HTERT RPE-1 (cell line): ENCODE data around the gene STPG1.

Experiments
- in situ Hi-C: fragments of 300-500 bp; cut with MboI; formaldehyde crosslinking; loops from 4 replicates; pipeline ENCODE4 v1.14.3; 2020; ENCODE audit warnings: low sequenced_read_pairs

Gene STPG1

DNA sequence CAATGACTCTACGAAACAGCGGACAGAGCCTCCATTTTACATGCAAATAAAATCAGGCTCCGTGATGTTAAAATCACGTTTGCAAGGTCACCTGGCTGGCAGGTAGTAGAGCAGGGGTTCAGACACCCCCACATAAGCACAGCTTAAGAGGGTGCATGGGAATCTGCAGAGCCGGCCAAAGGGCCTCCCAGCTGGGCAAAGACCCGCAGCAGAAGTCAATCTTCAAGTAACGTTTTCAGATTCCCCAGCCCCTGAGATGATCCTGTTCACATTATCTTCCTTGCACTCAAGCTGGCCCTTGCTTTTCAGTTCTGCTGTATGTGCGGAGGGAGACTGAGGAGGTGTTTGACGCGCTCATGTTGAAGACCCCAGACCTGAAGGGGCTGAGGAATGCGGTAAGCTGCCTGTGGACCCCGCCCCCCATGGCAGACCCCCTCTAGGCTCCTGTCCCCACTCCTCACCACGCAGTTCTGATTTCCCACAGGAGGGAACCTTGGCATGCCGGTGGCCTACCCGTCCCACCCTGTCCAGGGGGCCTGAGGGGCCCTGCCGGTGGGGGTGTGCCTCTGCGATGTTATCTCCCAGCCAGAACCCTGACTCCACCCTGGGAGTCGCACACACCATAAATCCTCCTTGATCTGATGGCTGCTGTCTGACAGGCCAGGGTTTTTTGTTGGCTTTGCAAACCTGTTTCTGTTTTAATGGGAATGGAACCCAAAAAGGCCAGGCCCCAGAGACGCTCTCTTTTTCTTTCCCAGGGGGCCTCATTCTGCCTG, 66.2 kb downstream of the STPG1 start:
- in situ Hi-C loops, result no loop called here

DNA sequence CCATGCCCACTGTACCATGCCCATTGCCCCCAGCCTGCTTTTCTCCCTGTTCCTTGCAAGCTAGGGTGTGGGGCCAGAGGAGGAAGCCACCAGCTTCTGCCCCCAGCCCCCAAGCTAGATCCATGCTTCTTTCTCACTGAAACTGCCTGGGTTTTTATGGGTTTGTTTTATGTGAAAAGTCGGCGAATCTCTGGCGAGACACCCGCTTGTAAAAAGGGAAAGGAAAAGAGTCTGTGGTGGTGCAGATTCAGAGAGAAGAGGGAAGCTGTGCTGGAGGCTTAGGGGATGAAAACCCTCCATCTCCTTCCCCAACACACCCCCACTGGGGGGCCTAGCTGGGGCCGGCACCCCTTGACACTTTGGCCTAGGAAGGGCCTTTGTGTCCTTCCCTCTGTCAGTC, 68.2 kb downstream of the STPG1 start:
- in situ Hi-C loops, result no loop called here

DNA sequence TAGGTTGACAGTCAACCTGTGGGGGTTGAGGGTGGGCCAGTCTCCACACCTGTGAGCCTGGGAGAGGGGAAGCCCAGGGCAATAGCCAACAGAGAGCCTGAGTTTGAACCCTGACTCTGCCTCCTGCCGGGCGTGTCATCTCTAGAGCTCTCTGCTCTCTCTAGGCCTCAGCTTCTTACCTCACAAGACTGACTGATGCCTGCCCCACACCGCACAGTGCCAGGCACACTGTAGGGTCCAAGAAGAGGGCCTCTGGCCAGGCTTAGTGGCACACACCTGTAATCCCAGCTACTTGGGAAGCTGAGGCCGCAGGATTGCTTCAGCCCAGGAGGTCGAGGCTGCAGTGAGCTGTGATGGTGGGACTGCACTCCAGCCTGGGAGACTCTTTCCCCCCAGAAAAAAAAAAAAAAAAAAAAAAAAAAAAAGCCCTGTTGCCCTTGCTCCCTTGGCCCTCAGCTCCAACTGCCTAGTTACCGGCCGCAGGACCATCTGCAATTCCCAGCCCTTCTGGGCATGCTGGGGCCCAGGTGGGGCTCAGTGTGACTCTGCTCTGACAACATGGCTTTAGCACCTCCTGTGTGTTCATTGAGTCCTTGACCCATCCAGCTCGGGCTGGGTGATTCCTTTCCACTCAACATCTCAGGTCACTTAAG, 69.4 kb downstream of the STPG1 start:
- in situ Hi-C loops, result no loop called here

DNA sequence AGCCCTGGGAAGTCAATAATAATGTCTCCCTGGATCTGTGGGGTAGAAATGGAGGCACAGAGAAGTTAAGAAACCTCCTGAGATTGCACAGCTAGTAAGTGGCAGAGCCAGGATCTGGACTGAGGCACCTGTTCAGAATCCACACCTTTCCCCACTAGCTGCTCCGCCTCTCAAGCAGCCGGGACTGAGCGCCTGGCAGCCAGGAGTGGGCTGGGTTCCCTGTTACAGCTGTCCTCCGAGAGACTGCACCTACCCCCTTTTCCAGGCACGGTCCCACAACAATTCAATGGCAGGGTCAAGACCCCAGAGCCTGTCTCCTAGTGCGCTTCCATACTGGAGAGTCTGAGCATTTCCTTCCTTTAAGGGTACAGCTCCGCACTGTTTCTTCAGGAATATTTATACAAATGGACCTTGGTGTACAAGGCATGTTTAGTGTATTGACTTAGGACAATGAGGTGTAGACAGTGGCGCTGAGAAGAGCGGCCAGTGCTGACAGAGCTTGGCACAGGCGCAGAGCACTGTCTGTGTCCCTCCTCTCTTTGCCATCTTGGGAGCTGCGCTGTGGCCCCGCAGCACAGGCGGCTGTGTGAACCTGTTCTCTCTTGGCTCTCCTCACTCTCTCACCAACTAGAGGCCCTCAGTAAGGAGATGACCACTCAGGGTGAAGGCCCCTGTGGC, 70.0 kb downstream of the STPG1 start:
- in situ Hi-C loops, result no loop called here

DNA sequence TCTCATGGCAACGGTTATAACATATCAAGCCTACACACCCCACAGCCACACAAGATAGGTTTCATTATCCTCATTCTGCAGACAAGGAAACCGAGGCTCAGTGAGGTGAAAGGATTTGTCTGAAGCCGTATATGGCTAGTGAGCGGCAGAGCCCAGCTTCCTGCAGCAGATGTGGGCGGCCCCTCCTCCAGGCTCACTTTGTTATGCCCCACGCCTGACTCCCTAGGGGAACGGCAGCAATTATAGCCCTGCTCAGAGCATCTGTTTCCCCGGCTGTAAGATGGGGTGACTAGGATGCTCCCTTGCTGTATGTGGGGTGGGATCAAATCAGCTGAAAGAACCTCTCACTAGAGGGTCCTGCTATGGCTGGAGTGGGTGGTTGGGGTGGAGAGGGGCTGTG, 72.3 kb downstream of the STPG1 start:
- in situ Hi-C loops, result no loop called here

DNA sequence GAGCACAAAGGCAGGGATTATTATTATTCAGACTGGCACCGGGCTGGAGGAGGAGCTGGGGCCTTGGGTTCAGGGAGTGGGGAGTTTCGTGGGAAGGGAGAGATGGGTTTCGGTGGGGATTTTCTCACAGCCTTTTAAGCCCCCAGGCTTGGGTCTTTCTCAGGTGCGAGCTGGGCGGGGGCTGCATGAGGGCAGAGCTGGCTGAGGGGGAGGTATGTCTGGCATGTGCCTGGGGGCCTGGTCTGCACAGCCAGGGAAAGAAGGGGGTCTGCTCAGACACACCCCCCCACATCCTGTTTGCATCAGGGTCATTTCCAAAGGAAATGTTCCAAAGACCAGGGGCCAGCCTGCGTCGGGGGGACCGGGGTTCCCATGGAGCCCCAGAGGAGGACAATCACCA, 72.8 kb downstream of the STPG1 start:
- in situ Hi-C loops, result no loop called here

DNA sequence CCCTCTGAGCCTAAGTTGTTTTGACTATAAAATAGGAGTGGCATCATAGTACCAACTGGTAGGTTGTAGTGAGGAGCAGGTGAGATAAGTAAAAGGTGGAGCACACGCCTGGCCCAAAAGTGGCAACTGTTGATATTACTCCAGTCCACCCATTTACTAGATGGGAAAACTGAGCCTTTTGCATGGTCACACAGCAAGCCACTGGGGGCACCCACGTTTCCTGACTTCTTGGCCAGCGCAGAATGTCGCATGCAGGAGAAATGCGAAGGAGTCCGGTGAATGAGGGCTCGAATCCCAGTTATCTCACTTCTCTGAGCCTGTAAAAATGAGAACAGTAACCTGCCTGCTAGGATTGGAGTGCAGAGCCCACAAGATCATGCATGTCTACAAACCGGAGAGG, 73.6 kb downstream of the STPG1 start:
- in situ Hi-C loops, result no loop called here

DNA sequence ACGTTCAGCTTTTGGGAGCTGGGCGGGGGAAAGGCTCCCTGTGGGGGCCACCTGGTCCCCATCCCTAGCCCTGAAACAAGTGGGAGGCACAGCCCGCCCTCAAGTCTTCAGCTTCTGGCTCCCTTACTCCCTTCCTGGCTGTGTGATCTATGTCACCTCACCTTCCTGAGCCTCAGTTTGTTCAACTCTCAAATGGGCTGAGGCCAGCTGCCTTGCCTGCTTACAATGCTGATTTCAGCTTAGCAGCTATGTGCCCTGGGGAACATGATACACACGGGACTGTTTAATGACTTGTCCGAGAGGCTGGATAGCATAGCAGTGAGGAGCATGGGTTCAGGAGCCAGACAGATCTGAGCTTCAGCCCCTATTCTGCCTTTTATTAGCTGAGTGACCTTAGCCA, 75.1 kb downstream of the STPG1 start:
- in situ Hi-C loops, result no loop called here

DNA sequence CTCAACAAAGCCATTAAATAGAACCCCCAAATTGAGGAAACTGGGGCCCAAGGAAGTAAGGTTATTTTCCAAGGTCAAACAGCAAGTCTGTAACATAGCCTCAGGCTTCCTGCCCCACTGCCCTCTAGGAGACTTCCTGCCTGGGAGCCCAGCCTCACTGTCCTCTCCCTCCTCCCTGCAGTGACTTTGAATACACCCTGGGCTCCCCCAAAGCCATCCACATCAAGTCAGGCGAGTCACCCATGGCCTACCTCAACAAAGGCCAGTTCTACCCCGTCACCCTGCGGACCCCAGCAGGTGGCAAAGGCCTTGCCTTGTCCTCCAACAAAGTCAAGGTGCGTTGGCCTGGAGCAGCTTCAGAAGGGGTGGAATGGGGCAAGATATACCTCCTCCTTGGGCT, 76.1 kb downstream of the STPG1 start:
- in situ Hi-C loops, result no loop called here

DNA sequence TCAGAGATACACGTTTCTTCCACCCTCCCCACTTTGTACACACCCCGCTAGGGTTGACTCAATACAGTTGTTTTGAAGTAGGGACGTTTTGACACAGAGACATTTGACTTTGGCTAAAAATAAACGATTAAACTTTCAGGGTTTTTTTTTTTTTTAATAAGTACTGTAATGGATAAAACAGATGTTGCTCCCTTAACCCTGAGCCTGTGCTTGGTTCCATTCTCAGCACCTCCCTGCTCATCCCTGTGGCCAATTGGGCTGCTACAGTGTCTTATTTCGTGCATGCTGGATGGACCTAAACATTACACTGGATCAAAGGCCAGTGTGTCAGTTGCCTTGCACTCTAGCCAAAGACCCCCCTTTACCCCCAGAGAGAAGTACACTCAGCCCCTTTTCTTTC, 77.5 kb downstream of the STPG1 start:
- in situ Hi-C loops, result no loop called here

DNA sequence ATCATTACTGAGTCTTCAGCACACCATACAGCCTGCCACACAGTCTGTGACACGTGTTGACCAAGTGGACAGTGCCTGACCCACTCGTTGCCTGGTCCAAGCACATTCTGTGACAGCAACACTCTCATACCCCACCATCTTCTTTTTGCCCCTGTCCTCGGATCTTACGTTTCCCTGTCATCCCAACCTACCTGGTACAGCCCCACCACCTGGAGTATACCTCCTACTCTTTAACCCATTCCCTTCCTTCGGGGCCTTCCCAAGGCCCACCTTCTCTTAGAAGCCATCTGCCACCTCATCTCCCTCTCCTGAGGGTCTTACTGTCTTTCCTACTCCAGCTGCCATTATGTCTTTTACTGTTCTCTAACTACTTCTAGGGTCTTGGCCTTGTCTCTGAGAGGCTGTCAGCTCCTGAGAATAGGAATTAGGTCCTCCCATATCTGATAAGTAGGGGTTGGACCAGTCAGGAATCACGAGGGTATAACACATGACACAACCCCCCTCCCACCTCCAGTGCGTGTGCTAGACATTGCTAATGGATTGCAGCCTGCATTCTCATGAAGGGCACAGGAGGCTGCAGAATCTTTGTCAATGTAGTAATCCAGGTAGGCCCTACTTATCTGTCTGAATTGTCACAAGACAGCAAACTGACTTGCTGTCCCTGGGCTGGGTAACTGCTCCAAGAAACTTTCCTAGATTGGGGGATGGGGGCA, 81.5 kb downstream of the STPG1 start:
- in situ Hi-C loops, result no loop called here

DNA sequence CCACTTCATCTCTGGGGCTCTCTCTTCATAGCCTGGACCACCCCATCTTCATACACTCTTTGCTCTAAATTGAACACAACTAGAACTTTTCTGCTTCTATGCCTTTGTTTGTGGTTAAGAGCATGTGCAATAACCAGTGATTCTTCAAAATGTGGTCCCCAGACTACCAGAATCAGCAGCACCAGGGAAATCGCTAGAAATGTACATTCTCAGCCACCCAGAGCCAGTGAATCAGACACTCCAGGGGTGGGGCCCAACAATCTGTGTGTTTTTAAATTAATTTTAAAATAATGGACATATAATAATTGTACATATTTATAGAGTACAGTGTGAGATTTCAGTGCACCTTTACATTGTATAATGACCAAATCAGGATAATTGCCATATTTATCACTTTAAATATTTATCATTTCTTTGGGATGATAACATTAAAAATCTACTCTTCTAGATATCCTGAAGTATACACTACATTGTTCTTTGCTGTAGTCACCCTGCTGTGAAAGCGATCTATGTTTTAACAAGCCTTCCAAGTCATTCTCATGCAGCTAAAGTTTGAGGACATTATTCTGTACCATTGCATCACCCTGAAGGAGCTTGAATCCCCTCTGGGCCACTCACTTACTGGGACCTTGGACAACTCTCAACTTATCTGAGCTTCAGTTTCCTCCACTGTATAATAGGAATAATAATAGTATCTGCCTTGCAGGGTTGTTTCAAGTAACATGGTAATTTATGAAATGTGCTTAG, 83.6 kb downstream of the STPG1 start:
- in situ Hi-C loops, result no loop called here

DNA sequence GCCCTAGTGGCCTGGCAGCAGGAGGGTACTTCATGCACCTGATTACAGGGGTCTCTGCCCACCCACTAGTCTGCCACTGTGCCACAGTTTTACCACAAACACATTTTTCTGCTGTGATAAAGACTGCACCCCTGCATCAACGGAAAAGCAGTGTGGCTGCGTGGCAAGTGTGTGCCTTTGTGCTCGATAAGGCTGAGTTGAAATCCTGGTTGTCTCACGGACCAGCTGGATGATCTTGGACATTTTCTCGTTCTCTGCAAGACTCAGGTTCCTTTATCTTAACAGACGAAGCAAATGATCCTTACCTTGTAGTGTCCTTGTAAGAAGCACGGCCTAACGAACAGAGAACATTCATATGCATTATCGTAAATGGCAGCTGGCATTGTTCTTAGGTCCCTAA, 84.3 kb downstream of the STPG1 start:
- in situ Hi-C loops, result no loop called here

DNA sequence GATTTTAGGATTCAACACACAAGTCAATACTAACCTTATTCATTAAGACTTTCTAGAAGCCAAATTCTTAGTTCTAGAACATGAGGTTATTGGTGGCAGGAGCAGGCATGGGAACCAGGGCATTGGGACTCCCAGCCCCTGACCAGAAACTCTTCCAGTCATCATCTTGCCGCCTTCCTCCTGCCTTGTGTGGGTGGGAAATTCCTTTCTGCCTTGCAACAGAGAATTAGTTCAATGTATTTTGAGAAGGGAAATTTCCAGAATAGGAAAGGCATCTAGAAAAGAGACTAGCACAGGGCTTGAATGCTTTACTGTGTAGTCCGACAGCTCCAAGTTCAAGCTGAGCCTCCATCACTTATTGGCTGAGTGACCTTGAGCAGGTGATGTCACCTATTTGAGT, 85.7 kb downstream of the STPG1 start:
- in situ Hi-C loops, result no loop called here

DNA sequence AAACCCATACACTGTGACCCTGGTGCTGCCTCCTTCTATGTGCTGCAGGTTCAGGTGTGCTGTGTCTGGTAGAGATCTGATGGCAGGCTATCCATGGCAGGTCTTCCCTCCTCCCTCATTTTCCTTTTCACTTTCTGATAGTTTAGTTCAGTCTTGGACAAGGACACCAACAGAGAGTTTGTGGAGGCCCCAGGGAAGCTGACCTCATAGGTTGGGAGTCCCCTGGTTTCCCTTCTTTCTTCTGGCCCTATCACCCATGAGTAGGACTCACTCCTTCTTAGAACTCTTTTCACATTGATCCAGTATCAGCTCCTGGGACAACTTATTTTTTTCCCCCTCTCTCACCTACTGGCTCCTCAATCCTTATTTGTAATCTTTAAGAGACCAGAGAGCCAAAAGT, 86.1 kb downstream of the STPG1 start:
- in situ Hi-C loops, result no loop called here

DNA sequence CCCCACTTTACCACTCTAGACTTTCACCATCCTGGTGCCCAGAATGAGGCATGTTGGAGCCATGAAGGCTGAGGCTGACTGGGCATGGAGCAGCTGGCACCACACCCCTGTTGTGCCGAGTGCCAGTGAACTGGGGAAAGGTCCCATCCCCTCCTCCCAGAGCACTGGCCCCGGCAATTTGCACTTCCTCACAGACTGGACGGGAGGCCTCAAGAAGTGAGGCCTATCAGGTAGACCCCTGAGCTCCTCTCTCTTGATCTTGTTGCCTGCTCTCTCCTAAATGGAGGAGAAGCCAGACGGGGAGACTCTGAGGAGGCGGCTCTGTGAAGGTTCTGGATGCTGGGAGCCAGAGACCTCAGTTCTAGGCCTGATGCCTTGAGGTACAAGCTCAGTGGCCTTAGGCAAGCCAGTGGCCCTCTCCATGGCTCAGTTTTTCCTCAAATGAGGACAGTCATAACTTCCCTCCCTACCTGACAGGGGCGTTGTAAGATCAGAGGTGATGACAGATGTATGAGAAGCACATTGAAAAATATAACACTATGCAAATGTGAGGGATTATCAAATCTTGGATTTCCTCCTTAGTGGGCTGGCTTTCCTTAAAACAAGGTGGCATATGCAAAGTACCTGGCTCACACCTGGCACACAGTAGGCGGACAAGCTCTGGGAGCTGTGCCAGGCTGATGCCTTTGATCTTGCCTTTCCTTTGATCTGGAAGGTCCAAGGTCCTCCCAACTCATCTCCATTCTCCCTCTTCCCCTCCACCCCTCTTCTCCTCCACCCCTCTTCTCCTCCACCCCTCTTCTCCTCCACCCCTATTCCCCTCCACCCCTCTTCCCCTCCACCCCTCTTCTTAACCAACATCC, 87.8 kb downstream of the STPG1 start:
- in situ Hi-C loops, result no loop called here

DNA sequence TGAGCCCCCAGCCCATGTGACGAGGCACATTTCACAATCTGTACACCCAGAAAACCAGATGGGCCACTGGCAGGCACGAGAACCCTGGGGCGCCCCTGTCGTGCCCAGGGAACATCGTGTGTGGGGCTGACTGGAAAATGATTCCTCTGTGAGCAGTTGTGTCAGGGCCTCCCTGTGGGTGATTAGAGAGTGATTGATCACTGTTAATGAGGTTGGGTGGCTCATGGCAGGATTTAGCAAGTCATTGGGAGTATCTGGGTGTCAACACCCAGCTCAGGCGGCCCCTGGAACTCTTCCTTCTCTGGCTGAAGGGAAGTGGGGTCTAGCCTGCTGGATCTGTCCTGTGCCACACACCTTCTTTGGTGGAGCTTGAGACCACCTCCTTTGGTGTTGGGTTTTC, 88.7 kb downstream of the STPG1 start:
- in situ Hi-C loops, result no loop called here

DNA sequence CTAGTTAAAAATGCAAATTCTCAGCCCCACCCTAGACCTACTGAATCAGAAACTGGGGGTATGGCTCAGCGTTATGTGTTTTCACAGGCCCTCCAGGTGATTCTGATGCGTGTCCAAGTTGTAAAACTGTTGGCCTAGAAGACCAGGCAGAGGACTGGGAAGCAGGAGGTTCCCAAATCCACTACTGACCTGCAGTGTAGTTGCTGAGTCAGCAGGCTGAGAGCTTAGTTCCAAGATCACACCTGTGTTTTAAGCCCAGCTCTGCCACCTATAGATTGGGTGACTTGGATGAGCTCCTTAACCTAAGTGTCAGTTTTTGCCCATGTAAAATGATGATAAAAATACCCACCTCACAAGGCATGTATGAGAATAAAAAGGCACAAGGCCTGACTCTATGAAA, 90.3 kb downstream of the STPG1 start:
- in situ Hi-C loops, result no loop called here

DNA sequence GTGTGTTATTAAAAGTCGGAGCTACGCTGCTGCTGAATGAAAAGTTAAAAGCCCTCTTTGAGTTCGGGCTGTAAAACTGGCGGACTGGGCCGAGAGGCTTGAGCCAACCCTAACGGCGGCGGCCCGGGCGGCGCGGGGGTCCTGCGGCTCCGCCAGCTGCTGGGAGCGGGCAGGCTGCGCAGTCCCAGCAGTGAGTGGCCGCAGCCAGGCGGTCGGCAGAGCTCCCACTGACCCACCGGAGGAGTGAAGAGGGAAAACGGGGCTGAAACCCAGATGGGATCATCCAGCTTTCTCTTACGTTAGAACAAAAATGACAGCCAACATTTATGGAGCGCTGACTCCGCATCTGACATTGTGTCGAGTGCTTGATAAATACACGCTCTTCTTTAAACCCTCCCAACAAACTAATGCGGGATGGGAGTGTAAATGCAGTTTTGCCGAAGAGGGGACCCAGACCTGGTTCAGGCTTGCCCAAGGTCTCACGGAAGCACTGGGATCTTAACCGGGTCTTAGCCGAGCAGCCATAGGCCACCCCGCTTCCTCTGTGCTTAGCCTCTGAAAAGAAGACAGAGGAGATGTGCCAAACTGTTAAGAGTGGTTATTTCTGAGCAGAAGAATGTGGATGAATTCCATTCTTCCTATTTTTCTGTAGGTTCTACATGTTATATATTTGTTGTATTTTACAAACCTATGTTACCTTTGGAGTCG, 91.0 kb downstream of the STPG1 start:
- in situ Hi-C loops, result no loop called here
